LoVo (cell line): Measurements from ENCODE around the gene GID8.

Experiments
- DNase-seq: peaks from one replicate; pipeline ENCODE4 v3.0.0-alpha.2; 2016; ENCODE audit warnings: low spot score

Gene GID8

DNA sequence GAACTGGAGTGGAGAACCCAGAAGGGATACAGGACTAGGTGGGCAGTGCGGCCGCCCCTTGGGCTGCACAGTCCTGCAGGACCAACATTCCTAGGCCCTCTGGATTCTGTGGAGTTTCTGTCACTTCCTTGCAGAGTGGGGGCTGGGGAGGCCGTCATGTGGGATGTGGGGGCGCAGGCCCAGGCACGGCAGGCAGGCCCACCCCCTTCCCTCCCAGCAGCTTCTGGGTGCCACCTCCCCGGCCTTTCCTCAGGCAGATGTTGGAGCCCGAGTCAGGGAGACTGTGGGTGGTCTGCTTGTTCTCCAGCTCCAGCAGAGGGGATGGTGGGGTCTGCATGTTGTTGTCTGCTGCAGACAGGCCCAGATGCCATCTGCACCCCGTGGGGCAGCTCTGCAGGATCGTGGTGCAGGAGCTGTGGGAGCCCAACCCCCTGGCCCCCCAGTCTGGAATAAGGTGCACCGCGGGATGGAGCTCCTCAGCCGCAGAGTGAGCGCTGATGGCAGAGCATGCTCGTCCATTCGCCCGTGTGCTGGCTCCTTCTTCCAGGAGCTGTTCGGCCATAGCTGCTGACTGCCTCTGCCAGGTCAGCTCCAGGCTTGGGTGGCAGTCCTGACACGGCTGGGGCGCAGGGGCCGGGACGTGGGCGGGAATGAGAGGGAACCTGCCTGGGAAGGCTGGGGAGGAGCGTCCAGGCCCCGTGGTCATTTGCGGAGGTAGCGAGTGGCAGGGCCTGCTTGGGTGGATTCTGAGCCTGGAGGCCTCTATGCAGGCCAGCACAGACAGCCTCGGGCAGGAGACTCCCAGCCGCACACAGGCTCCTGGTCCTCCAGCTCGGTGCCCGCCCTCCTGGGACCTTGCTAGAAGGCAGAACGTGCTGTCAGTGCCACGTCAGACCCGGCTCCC lies 32.6 kb downstream of the GID8 start:
- no peak for DNase-seq

DNA sequence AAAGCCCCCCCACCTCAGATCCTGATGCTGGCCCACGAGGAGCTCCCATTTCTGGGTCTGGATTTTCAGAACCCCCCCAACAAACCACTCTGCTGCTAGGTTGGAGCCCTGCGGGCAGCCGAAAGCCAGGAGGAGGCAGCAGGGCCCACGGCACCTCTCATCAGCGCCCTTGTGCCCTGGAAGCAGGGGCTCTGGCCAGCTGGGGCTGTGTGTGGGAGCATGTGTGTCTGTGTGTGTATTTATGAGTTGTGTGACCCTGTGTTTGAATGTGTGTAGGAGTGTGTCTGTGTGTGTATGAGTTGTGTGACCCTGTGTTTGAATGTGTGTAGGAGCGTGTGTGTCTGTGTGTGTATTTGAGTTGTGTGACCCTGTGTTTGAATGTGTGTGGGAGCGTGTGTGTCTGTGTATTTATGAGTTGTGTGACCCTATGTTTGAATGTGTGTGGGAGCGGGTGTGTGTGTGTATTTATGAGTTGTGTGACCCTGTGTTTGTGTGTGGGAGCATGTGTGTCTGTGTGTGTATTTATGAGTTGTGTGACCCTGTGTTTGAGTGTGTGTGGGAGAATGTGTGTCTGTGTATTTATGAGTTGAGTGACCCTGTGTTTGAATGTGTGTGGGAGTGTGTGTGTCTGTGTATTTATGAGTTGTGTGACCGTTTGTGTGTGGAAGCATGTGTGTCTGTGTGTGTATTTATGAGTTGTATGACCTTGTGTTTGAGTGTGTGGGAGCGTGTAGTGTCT lies 33.4 kb downstream of the GID8 start:
- DNase-seq = no peak

DNA sequence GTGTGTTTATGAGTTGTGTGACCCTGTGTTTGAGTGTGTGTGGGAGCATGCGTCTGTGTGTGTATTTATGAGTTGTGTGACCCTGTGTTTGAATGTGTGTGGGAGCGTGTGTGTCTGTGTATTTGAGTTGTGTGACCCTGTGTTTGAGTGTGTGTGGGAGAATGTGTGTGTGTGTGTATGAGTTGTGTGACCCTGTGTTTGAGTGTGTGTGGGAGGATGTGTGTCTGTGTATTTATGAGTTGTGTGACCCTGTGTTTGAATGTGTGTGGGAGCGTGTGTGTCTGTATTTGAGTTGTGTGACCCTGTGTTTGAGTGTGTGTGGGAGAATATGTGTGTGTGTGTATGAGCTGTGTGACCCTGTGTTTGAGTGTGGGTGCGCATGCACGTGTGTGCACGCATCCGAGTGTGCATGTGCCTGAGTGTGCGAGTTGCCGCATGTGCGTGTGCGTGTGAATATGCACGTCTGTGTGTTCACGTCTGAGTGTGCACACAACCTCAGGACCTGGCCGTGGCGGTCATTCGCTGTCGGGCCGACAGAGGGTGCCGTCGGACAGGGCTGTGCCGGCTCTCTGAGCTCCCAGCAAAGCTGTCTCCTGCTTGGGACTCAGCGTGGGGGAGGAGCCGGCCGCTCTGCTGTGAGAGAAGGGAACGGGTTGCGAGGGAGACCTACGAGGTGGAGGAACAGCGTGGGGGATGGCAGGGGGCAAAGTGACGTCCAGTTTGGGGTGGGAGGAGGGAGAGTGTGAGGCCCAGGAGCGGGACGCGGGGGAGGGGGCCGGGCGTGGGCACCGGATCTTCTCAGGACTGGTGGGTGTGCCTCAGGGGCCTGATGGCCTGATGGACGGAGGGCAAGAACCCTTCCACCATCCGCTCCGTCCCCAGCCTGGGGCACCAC lies 34.2 kb downstream of the GID8 start:
- peak; percentile 84 for DNase-seq

DNA sequence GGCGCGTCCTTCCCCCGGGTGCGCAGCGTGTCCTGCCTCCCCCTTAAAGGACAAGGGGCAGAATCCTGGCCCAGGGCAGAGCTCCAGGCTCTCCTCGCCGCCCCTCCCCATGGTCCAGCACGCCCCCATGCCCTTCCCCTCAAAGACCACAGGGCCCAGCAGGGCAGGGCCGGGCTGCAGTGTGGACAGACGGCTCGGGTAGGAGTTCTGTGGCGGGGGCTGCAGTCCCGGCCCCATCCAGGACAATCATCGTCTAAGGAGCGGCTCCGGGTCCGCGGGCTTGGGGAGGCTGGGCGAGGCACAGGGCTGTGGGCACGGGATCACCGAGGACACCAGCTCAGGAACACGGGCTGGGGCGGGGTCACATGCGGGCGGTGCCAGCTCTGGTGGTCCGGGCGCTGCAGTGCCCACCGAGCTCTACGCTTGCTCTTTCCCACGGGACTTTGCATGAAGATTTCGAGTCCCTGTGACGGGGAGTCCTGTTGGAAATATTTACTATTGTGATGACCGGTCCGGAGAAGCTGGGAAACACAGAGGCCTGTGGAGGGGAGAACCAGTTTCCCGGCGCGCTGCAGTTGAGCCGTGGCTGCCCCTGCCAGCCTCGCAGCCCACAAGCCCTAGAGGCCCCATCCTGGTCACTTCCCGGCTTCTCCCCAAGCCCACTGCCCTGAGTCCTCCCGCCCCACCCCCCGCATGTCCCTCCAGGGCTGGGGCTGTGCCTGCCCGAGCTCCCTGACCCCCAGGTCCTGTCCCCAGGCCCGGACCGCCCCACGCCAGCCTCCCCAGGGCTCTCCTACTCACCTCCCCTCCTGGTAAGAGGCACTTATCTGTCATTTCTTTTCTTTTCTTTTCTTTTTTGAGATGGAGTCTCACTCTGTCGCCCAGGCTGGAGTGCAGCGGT lies 35.1 kb downstream of the GID8 start:
- no peak for DNase-seq

DNA sequence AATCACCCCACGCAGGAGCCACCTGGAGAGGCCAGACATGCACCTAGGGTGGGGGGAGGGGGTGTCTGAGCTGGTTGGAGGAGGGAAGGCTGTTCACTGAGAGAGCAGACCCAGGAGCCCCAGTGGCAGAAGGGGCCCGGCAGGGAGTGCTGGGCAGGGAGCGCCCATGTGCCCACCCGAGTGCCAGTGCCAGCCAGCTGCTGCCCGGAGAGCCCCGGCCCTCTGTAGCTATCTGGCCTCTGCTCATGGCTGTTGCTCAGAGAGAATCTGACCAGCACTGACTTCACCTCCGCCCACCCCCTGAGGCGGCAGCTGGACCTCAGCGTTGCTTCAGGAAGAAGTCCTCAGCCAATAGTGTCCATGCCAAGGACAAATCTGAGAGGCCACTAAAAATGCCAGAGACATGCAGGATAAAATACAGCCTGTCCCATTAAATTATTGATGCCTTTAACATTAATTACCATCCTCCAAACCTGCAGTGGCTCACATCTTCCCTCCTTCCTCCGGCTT lies 37.4 kb downstream of the GID8 start:
- DNase-seq = no peak

DNA sequence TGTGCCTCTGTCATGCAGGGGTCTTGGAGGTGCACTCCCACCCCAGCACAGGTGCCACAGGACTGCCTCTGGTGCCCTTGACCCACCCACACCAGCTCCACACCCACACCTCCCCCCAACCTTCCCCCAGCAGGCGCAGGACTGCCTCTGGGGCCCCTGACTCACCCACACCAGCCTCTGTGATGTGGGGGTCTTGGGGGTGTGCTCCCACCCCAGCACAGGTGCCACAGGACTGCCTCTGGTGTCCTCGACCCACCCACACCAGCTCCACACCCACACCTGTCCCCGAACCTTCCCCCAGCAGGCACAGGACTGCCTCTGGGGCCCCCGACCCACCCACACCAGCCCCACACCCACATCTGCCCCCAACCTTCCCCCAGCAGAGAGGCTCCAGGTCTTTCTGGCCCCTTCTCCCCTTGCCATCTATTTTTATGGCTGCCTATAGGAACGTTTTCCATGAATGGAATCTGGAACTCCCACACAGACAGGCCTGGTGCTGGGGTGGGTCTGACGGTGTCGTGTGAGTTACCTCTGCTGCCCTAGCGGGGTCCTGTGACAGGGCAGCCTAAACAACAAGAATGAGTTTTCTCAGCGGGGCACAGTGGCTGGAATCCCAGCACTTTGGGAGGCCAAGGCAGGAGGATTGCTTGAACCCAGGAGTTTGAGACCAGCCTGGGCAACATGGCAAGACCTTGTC lies 38.0 kb downstream of the GID8 start:
- no peak for DNase-seq

DNA sequence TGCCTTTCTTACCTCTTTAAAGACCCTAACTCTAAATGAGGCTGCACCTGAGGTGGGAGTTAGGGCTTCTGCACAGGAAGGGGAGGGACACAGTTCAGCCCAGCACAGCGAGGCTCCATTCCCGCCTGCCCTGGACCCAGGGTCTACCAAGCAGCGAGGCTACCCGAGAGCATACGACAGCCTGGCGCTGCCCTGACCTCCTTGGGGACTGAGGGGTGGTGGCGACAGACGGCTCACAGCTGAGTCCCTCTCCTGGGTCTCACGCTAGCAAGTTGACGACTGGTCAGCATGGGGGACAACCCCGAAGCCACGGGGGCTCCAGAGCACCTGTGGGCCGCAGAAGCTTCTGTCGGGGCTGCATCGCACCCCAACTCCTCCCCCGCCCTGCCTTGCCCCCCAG lies 38.9 kb downstream of the GID8 start:
- DNase-seq = no peak

DNA sequence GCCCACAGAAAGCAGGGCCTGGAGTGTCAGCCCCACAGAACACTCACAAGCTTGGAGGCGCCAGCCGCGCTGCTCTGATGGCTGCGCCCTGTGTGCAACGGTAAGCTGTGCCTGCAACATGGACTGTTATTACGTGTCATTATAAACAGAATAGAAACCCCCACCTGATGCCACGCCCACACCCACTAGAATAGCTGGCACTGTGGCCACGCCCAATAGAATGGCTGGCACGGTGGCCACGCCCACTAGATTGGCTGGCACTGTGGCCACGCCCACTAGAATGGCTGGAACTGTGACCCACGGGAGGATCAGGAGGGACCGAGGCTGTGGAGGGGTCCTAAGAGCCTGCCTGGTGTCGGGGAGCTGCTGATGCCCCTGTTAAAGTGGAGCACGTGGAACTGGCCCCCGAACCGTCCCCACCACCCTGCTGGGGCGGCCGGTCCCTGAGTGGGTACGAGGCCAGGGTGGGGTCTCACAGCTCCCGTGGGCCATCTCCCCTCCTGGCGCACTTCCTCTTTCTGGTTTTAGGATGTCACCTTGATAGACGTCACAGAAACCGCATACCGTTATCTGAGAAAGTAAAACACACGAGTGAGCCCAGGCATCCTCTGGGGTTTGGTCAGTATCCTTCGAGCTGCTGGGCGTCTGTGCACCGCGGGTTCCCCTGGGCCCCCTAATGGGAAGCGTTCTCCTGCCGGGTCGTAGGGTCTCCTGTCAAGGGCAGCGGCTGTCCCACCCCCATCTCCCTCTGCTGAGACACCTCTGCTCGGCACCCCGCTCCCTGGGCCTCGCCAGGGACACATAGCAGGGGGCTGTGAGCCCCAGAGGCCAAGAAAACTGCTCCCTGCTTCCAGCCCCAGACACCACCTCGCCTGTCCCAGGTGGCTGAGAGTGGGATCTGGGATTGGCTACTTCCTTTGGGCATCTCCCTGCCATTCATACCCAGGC lies 39.9 kb downstream of the GID8 start:
- DNase-seq = peak; percentile 42

DNA sequence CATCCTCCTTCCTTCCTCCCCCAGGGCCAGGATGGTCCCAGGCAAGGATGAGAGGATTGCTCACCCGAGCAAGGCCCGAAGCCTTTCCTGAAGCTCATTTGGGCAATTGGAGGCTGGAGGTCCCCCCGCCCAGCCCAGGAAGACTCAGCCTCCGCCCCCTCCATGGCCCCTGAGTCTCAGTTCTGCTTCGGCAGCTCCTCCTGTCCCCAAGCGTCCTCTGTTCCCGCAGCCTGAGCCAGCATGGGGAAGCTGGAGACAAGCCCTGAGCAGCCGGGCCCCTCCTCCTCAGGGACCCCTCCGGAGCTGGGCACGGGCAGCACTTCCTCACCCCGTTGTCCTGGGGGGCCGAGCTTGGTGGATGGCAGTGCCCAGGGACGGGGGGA lies 40.6 kb downstream of the GID8 start:
- no peak for DNase-seq

DNA sequence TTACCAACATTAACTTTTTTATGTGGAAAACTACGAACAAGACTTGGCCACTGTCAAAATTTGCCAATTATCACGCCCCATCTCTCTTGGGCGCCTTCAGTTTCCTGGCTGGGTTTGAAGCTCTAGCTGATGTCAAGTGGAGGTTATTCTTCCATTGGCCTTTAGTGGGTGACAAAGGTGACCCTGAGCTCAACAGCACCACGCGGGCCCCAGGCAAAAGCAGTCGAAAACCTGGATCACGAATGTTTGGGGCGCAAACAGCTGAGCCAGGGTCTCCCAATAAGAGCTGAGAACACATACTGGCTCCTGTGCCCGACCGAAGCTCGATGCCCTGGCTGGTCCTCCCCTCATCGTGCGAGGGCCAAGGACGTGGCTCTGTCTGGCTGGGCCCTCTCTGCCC lies 41.4 kb downstream of the GID8 start:
- no peak for DNase-seq

DNA sequence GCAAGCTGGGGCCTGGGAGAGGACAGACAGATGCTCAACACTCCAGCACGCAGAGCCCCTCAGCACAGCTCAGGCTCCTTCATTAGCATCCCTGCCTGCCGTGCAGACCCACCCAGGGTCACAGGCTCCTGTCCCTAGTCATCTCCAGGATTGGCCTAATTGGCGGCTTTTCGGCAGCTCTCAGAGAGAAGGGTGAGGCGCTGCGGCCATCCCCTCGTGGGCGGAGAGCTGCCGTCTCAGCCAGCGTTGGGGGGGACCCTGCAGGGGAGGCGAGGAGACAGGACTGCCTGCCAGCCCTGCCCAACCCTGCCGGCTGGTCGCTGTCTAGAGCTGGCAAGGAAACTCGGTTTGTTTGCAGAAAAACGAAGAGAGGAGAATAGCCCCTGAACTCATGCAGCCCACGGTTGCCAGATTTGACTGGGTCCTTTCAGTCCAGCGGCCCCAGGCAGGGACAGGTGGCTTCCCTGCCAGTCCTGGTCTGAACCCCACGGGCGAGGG lies 42.0 kb downstream of the GID8 start:
- DNase-seq = no peak

DNA sequence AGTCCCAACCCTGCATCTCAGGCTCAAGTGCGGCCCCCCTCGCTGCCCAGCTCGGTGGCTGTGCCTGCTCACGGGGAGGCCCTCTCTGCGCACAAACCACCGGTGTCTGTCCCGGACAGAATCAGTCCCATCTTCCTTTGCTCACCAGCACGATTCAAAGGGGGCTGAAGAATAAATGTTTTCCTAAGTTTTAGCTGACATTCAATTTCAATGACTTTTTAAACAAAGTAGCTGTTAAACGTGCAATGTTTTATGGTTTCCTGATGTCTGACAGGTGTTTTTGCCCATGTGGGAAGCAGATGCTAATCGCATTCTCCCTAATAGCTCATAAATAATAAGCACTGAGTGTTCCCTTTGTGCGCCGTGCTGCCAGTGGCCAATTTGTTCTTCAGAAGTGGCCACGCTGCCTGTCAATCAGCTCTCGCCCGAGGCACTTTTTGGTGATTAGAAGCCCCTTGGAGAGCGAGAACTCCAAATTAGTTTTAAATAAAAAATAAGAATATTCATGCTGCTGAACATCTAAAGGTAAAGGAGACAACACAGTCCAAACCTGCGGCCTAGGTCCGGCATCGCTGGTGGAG lies 42.5 kb downstream of the GID8 start:
- no peak for DNase-seq

DNA sequence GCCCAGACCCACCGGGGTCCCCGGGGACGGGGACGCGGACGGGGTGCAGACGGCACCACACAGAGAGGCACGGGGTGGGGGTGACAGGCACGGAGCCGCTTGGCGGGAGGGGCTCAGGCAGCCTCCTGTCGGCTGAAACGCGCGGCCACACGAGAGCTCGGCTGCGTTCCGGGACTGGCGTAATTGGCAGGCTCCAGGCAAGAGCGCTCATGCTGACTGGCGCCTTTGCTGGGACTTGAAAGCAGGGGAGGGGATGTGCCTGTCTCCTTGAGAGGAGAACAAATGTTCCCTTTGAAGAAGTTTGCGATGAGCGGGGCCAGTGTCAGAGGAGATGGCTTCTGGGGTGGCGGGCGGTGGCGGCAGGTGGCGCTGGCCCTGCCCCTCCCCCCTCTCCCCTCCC lies 43.0 kb downstream of the GID8 start:
- DNase-seq = no peak

DNA sequence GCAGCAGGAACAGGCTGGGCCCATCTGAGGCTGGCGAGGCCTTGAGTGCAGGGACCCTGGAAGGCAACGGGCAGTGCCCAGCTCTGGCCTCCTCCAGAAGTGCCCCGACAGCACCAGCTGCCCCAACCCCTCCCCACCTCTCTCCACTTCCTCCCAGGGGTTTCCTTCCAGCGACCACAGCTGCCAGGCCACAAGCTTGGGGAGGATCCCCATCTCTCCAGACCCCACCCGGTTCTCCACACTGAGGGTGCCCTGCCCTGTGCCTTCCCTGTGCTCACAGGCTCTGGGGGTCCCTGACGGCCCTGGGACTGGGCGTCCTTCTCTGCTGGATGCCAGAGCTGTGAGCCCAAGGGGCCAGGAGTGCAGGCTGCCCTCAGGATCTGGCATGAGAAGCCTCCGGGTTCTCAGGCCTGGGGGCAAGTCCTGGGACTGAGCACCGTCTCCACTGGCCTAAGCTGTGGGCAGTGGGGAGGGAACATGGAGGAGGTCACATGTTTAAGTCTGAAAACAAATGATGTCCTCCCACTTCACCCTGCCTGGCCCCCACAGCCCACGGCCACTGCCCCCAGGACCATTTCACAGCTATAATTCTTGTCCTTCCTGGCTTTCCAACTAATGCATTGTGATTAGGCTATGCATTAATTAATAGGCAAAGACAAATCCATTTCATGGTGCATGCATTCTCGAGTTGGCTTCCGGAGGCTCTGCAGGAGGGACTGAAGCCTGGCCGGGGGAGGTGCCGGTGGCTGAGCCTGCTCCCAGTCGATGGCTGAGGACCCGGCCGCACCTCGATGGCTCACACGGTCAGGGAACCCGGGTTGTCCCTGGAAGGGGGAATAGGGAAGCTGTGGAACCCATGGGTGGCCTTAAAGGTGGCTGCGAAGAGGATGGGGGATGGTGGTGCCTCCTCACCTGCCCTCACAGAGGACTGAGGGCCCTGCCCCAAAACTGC lies 44.5 kb downstream of the GID8 start:
- DNase-seq = no peak

DNA sequence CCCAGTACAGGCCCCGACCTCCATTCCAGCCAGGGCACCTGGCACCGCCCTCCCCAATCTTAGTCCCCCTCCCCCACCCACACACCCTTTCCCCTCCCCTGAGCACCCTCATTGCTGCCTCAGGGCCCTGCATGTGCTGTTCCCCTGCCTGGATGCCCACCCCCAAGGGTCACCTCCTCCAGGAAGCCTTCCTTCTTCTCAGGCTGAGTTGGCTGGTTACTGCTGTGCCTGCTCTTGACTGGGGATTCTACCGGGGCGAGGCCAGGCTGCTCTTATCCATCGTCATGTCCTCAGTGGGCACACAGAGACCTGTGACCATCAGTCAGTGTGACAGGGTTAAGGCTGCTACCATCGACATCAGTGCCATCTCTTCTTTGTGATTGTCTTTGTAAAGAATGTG lies 45.3 kb downstream of the GID8 start:
- no peak for DNase-seq

DNA sequence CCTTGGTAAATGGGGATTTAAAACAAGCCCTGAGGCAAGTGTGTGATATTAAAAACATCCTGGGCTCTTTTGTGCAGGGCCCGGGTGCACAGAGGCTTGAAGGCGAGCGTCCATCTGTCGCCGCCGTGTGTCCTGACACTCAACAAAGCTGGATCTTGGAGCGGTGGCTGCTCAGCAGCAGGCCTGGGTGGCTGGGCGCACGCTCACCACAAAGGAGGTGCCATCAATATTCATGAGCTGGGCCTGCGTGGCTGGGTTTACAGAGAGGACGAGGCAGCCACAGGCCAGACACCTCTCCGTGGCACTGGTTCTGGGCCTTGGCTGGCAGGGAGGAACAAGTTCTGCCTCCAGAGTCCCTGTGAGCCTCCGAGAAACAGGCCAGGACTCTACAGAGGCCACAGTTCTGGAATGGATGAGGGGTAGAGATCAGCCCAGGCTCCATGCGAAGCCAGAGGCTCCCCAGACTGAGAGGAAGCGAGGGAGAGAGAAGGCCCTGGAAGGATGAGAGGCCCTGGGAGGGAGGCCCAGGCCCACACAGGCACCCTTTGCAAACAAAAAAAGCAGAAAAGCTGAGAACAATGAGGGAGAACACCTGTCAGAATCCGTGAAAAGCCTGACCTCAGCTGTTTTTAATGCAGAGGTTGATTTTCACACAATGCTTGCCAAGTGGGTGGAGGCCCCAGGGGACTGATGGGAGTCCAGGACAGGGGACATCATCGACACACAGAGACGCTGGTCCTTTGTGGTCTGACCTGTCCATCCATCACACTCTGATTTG lies 46.9 kb downstream of the GID8 start:
- DNase-seq = no peak

DNA sequence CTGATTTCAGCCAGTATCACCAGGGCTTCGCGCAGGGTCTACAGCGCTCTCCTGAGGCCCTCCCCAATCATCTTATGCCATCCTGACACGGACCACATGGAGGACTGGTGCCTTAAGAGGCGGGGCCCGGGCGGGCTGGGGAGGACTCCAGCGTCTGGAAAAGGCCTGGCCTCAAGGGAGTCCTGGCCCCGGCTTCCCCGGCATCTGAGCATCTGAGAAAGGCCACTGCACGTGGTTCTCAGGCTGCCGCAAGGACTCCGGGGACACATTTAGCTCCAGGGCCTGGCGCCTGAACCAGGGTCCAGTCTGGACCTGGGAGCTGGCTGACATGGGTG lies 47.5 kb downstream of the GID8 start:
- DNase-seq = no peak
